HG03139 (cell line): ENCODE results near the gene RGS16.

Experiments used
- ATAC-seq: cut with Tn5 transposase; IDR thresholded peaks from one replicate; pipeline ENCODE4 v1.9.1; 2021; ENCODE audit not compliant: unreplicated experiment

RGS16 gene

DNA sequence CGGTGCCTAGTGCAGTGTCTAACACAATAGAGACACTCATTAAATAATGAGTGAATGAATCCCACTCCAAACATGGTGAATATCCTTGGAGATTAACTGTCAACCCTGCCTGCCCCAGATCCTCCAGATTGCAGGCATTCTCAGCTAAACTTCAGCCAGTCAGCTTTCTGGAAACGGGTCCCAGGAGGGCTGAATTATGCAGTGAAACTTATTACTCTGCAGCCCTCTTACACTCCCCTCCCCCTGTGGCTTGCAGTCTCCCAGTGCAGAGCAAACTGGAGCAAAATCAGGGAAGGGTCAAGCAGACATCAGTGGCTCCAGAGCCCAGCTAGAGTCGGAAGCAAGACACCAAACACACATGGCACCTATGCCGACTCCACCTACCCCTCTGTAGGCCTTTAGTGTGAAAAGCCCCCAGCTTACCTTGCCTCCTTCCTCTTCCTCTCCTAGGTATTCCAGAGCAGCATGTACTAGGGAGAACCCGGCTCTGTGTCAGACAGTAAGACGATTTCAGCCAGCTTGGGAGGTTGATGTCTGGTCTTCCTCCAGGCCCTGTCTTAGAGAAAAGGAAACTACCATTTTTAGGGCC is 6.5 kb upstream of the RGS16 start:
- ATAC-seq, result no peak

GRCh38 chr1:182608845-182609610 is 4.8 kb upstream of the RGS16 start:
- ATAC-seq, result no peak

- no peak for ATAC-seq
Observed at GRCh38 chr1:182608236-182608635, 4.0 kb upstream of the RGS16 start.

- ATAC-seq, result no peak
Observed at GRCh38 chr1:182607566-182607965, 3.4 kb upstream of the RGS16 start.

- peak; percentile 2 for ATAC-seq
Observed at GRCh38 chr1:182603646-182604174, 479 bp downstream of the RGS16 start.

- ATAC-seq, result no peak
Observed at GRCh38 chr1:182602935-182603645, 1.1 kb downstream of the RGS16 start.

- no peak for ATAC-seq
Observed at GRCh38 chr1:182601913-182602312, 2.3 kb downstream of the RGS16 start.

DNA sequence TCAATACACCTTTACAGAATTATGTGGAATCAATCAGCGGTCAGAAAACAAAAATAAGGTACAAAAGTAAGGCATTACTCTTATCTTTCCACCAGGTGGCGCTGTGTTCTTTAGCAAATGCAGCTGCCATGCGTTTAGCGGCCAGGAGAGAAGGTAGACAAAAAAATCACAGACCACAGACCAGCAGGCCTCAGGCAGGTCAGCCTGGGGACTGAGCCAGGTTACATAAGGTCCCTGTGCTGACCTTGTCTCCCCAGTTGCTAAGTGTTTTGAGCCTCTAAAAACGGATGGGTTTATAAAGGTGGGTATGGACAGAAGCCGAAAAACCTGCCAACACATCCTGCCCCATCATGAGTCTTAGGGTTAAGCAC is 2.8 kb downstream of the RGS16 start:
- no peak for ATAC-seq

GRCh38 chr1:182600745-182601415 is 3.3 kb downstream of the RGS16 start:
- no peak for ATAC-seq

DNA sequence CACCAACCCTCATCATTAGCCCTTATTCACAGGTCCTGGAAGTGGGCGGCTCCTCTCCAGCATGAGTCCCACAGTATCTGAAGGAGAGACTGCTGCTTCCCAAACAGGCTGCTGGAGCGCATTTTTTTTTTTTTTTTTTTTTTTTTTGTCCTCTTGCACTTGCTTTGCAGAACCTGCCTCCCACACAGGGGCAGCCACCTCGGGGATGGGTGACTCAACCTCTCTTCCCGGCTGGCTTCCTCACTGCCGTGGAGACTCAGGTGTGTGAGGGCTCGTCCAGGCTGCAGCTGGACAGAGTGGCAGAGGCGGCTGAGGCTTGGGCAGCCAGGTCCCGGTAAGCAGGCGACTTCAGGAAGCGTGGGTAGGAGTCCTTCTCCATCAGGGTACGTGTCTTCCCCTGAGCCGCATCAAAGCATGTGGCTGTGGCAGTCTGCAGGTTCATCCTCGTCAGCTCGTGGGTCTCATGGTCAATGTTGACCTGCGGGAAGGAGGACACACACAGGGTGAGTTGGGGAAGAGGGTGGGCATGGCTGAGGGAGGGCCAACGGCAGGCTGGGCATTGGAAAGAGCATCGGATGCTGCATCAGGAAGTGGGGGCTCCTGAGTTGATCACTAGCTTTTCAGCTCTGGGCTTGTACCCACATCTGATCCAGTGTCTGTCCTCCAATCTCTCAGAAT is 4.0 kb downstream of the RGS16 start:
- ATAC-seq, result no peak

DNA sequence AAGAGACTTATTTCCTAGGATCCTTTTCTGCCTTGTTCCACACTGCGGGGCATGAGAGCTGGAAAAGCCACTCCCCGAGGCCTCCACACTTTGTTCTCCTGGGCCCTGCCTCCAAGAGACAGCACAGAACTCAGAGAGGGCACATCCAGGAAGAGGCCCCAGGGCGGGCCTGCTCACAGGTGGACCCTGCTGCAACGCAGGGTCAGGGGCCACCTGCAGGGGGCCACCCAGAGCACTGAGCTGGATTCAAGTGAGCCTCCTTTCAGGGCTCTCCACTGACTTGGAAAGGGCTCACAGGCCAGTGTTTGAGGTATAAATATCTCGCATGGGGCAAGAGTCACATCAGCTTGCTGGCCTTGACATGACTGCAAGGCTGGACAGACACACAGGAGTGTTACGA is 4.8 kb downstream of the RGS16 start:
- ATAC-seq, result no peak

GRCh38 chr1:182598296-182598695 is 5.9 kb downstream of the RGS16 start:
- no peak for ATAC-seq

DNA sequence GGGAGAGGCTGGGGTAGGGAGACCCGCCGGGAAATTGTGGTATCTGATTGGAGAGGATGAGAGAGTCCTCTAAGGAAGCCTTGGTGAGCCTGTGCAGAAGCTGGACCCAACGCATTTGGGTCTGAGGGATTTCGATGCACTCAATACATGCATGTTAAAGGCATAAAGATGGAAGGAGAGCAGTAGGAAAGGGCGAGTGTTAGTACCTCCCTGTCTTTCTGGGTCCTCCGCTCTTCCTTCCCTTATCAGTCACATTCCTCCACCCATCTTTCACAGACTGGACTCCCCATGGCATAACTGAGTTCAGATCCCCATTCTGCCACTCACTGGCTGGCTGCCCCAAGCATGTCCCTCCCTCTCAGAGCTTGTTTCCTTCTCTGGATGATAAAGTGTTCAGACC is 7.3 kb downstream of the RGS16 start:
- ATAC-seq, result no peak

DNA sequence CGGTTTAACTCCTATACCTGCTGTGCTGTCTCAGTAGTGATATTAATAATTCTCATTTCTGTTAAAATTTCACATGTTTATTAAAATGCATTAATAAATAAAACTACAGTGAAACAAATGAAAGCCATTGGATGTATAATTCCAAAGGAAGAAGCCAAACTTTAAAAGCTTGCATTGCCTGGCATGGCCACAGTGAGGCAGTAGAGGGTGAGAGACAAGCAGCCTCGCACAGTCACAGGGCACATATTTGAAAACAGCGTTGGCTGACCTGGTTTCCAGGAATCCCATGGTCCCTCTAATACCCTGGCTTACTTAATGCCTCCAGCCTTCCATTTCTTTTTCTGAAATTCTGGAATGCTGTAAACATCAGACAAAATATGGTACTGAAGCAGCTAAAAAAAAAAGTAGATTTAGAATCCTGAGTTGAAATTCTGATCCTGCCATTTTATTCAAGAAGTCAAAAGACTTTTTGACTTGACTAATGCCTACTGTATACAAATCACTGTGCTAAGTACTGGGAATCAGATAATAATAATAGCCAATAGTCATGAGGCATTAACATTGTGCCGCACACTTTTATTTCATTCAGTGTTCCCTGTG is 8.4 kb downstream of the RGS16 start:
- ATAC-seq, result no peak

DNA sequence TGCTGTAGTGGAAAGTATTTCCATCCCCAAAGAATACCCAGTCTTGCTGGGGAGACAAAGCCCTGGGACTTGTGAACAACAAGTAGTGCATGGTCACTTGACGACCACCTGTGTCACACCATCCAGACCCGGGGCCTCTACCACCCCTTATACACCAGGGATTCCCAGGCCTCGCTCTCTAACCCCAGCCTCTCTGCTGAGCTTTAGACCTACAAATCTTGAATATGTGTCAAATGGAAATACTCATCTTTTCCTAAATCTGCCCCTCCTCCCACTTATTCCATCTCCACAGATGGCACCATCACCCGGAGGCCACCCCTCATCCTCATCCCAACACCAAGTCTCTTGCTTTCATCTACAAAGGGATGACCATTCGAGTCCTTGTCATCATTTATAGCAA is 14.3 kb downstream of the RGS16 start:
- ATAC-seq, result no peak

- no peak for ATAC-seq
Observed at GRCh38 chr1:182589520-182589919, 14.7 kb downstream of the RGS16 start.

DNA sequence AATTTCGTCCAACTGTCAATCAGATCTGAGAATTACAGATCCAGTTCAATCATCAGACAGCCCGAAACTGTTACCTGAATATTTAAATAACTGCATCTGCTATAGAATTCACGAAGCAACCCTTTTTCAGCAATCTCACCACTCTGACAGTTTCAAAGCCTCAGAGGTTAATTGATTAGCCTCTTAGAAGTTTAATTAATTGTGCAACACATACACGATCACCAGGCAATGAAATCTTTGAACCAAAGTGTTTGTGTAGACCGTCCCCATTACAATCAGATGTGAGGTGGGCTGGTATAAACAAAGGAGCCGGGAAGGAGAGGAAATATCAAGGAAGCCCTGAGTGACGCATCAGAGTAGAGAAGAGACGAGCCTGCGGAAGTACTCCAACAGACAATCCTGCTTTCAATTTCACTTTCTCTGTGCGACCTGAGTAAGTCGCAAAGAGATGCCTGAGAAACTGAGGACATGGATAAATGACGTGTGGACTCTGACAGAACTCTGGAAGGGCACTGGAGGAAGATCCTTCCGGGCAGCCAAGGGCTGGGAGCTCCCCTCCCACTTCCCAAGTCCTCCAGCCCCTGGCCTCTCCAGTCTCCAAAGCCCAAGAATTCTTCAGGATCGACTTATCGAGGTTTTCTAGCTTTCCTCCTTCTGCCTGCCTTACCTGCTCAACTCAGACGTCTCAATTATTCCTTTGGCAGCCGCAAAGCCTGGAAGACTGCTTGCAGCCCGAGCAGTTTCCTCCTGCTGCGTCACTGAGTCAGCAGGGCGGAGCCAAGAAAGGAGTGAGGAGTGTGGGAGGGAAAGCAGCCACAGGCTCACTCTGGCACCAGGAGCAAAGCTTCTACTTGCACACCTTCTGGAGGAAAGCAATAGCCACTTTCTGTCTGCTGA is 15.4 kb downstream of the RGS16 start, which contains the start of gene RNASEL:
Gene RNASEL, minus strand, starts transcription at position 757 of the 897 bp plus-strand sequence. CDS start 2,450 bp downstream, outside the sequence.
- ATAC-seq, result peak; percentile 88

GRCh38 chr1:182587666-182588499 is 16.3 kb downstream of the RGS16 start:
- ATAC-seq, result no peak
